ENCODE results near the gene ZNF385A.

DNA sequence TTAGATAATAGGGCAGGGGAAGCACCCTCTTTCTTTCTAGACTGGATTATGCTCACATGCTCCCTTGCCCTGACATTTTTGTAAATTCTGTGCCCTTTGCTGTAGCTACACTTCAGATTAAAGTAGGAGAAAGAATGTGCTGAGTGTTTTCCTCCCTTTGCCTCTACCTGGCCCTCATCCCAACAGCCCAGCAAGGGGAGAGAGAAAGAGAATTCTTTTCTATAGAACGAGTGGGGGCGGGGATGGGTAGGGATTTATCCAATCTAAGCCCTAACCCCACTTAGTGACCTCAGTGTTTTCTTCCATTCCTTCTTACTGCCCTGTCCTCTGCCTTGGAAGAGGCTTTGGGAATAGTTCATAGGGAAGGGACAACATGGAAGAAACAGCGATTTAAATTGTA, 33.8 kb downstream of the ZNF385A start:
- TF ChIP-seq, protein P1, sequence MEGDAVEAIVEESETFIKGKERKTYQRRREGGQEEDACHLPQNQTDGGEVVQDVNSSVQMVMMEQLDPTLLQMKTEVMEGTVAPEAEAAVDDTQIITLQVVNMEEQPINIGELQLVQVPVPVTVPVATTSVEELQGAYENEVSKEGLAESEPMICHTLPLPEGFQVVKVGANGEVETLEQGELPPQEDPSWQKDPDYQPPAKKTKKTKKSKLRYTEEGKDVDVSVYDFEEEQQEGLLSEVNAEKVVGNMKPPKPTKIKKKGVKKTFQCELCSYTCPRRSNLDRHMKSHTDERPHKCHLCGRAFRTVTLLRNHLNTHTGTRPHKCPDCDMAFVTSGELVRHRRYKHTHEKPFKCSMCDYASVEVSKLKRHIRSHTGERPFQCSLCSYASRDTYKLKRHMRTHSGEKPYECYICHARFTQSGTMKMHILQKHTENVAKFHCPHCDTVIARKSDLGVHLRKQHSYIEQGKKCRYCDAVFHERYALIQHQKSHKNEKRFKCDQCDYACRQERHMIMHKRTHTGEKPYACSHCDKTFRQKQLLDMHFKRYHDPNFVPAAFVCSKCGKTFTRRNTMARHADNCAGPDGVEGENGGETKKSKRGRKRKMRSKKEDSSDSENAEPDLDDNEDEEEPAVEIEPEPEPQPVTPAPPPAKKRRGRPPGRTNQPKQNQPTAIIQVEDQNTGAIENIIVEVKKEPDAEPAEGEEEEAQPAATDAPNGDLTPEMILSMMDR (IDR thresholded peaks at IDR 0.05; ENCODE audit: low read depth, low read length, missing input control) = no peak
- TF ChIP-seq TAF1 (conservative IDR thresholded peaks at IDR 0.05) (no peak), REST (IDR thresholded peaks at IDR 0.05) (no peak), JUND (IDR thresholded peaks at IDR 0.05) (no peak), GABPA (IDR thresholded peaks at IDR 0.05 in 1 of 2, conservative IDR thresholded peaks at IDR 0.05 in 1 of 2) (no peak), EGR1 (IDR thresholded peaks at IDR 0.05; ENCODE audit: low read depth in 2 of 2) (no peak), YY1 (IDR thresholded peaks at IDR 0.05) (no peak)
- TF ChIP-seq, protein P2, sequence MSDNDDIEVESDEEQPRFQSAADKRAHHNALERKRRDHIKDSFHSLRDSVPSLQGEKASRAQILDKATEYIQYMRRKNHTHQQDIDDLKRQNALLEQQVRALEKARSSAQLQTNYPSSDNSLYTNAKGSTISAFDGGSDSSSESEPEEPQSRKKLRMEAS (IDR thresholded peaks at IDR 0.05) = no peak
- TF ChIP-seq, protein P3, sequence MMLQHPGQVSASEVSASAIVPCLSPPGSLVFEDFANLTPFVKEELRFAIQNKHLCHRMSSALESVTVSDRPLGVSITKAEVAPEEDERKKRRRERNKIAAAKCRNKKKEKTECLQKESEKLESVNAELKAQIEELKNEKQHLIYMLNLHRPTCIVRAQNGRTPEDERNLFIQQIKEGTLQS (IDR thresholded peaks at IDR 0.05) = no peak
